K562 (cell line): ENCODE data around the gene HS2ST1. TPM values are rescaled to one million over a fixed set of nuclear protein-coding genes. Genes with fewer than 3 reads are reported as not detected.

Experiments
- ARID1B ChIP-seq: fragments of 450-650 bp; IDR thresholded peaks from 2 replicates; pipeline ENCODE4 v1.6.1; 2016; ENCODE audit warnings: antibody characterized with exemption, mild to moderate bottlenecking, inconsistent platforms
- BCL6 ChIP-seq: fragments of 250-450 bp; sonication (Bioruptor Pico); IDR thresholded peaks from 2 replicates; pipeline ENCODE4 v1.4.0; 2020
- CEBPB ChIP-seq: fragments of 450-650 bp; IDR thresholded peaks from 2 replicates; pipeline ENCODE4 v1.6.1; 2016; ENCODE audit warnings: missing genetic modification characterization, missing compliant biosample characterization
- CHCHD3 ChIP-seq: fragments of 250-450 bp; sonication (Bioruptor Pico); IDR thresholded peaks from 2 replicates; pipeline ENCODE4 v2.1.2; 2022; ENCODE audit warnings: mild to moderate bottlenecking
- FOXJ3 ChIP-seq: sonication (generic); formaldehyde crosslinking; IDR thresholded peaks from 2 replicates; pipeline ENCODE4 v1.4.0; 2020; ENCODE audit warnings: mild to moderate bottlenecking, missing genetic modification reagents
- MAZ ChIP-seq, 2 experiments: fragments of 450-650 bp in 1 of 2; sonication (generic) in 1 of 2; formaldehyde crosslinking; IDR thresholded peaks in 1 of 2; conservative IDR thresholded peaks in 1 of 2; 2 replicates each; pipeline versions ENCODE4 v1.4.0 to v1.5.0; 2020; ENCODE audit warnings: mild to moderate bottlenecking in 1 of 2, missing genetic modification reagents in 1 of 2
- POLR3G ChIP-seq: IDR thresholded peaks from 2 replicates; pipeline ENCODE4 v1.6.1; 2011; ENCODE audit not compliant: insufficient read length, insufficient replicate concordance; ENCODE audit errors: extremely low read depth
- ZKSCAN8 ChIP-seq: fragments of 200-800 bp; sonication (Bioruptor generic); IDR thresholded peaks from 2 replicates; pipeline ENCODE4 v1.6.1; 2016; ENCODE audit warnings: missing genetic modification characterization, missing compliant biosample characterization
- ZNF184 ChIP-seq: sonication (generic); formaldehyde crosslinking; IDR thresholded peaks from 2 replicates; pipeline ENCODE4 v1.5.0; 2020; ENCODE audit warnings: missing genetic modification reagents
- polyA plus RNA-seq, 8 experiments: library from polyadenylated mRNA; depleted of rRNA in 4 of 8; stranded (reverse) in 5 of 8; unstranded in 3 of 8; fragments of >200 nt; fragmentation: Nextera tagmentation in 2 of 8; fragmentation: Illumina TruSeq in 1 of 8; extraction: Ambion mirVana in 2 of 8; extraction: Trizol in 1 of 8; gene quantifications; 2 replicates each; pipeline versions ENCODE4 v1.2.1 to v1.2.3, GENCODE V29; 2011 to 2014; ENCODE audit warnings: inconsistent platforms in 1 of 8, missing spikeins in 1 of 8
- total RNA-seq, 7 experiments: library from RNA; depleted of rRNA in 6 of 7; stranded (reverse); fragments of >200 nt in 6 of 7; fragmentation: Illumina TruSeq in 2 of 7; extraction: Trizol in 2 of 7; gene quantifications; 2 replicates each; pipeline versions ENCODE4 v1.2.1 to v1.2.3, GENCODE V29; 2011 to 2021; ENCODE audit warnings: low replicate concordance in 1 of 7
- TF ChIP-seq, protein P1 (sequence below): fragments of 200-400 bp; formaldehyde crosslinking; IDR thresholded peaks from 2 replicates; pipeline ENCODE4 v1.6.1; 2017; ENCODE audit warnings: mild to moderate bottlenecking, low read depth, low read length, moderate library complexity
- TF ChIP-seq, protein P2 (sequence below), 2 experiments: IDR thresholded peaks in 1 of 2; conservative IDR thresholded peaks in 1 of 2; 2 replicates each; pipeline ENCODE4 v1.6.1; 2016; ENCODE audit warnings: low read depth in 2 of 2, mild to moderate bottlenecking in 1 of 2, missing compliant biosample characterization in 1 of 2, missing genetic modification characterization in 1 of 2, moderate library complexity in 1 of 2

HS2ST1 gene
- total and polyA plus RNA-seq, 9 of the 15 experiments (the other 6 are each of a cell fraction or from before 2014, with no cell fraction given): 7.7 to 43.3 (median 25.8) TPM

DNA sequence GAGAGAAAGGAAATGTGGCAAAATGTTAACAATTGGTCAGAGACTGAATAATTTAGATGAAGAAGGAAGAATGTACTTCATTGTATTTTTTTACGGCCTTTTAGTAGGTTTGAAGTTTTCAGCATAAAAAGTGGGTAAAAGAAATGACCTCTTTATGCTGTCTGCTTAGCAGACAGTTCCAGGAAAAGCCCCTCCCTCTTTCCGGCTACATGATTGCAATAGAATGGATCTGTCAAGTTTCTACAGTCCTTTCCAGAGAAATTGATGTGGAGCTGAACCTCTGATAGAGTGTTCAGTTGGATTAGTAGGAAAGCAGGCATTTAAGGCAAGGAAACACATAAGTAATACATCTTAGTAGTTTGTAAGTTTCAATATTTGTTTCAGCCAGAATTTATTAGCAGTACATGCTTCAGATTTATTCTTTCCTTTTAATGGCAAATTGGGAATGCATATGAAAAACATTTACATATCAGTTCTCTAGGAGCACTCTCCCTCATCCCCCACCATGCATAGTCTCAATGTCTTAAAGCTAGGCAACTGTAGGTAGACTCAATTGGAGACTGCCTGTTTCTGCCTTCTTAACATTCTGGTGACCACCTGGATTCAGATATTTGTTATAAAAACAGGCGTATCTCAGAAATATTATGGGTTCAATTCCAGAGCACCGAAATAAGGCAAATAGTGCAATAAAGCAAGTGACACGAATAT is 36.4 kb downstream of the HS2ST1 start (continued):
- TF ChIP-seq CEBPB (tag): no peak
- 0 out of 2 replicates have a peak, but pooled peaks have one; percentile 4 for TF ChIP-seq ARID1B
- no peak for TF ChIP-seq POLR3G
- no peak for TF ChIP-seq ZKSCAN8 (CRISPR knock-in tag)
- peak in 1 of 2 experiments; percentile 52; a peak in 2 of 4 replicates for TF ChIP-seq MAZ (CRISPR knock-in tag; conservative IDR thresholded peaks at IDR 0.05 in 1 of 2, IDR thresholded peaks at IDR 0.05 in 1 of 2)
- TF ChIP-seq FOXJ3: no peak
- TF ChIP-seq, protein P1, sequence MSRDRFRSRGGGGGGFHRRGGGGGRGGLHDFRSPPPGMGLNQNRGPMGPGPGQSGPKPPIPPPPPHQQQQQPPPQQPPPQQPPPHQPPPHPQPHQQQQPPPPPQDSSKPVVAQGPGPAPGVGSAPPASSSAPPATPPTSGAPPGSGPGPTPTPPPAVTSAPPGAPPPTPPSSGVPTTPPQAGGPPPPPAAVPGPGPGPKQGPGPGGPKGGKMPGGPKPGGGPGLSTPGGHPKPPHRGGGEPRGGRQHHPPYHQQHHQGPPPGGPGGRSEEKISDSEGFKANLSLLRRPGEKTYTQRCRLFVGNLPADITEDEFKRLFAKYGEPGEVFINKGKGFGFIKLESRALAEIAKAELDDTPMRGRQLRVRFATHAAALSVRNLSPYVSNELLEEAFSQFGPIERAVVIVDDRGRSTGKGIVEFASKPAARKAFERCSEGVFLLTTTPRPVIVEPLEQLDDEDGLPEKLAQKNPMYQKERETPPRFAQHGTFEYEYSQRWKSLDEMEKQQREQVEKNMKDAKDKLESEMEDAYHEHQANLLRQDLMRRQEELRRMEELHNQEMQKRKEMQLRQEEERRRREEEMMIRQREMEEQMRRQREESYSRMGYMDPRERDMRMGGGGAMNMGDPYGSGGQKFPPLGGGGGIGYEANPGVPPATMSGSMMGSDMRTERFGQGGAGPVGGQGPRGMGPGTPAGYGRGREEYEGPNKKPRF: no peak
- TF ChIP-seq BCL6 (CRISPR knock-in tag): no peak
- TF ChIP-seq CHCHD3: no peak
- TF ChIP-seq, protein P2, sequence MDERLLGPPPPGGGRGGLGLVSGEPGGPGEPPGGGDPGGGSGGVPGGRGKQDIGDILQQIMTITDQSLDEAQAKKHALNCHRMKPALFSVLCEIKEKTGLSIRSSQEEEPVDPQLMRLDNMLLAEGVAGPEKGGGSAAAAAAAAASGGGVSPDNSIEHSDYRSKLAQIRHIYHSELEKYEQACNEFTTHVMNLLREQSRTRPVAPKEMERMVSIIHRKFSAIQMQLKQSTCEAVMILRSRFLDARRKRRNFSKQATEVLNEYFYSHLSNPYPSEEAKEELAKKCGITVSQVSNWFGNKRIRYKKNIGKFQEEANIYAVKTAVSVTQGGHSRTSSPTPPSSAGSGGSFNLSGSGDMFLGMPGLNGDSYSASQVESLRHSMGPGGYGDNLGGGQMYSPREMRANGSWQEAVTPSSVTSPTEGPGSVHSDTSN (CRISPR knock-in tag; IDR thresholded peaks at IDR 0.05; ENCODE audit: low read depth): no peak
- TF ChIP-seq, protein P2 (tag; conservative IDR thresholded peaks at IDR 0.05; ENCODE audit: low read depth): peak; percentile 22; the same call in 1 of the 2 replicates
- TF ChIP-seq ZNF184 (CRISPR knock-in tag): no peak
